Skeletal muscle cell (primary cell): ENCODE data around the gene PLCG2.

Experiments used
- DNase-seq: peaks from one replicate; pipeline ENCODE4 v3.0.0-alpha.2; 2010; ENCODE audit warnings: low read depth
- H3K4me3 ChIP-seq: 2 replicates; pipeline ENCODE4 v1.5.1; 2011; ENCODE audit warnings: low read depth, mild to moderate bottlenecking, control low read depth, low read length, moderate library complexity

Gene PLCG2

DNA sequence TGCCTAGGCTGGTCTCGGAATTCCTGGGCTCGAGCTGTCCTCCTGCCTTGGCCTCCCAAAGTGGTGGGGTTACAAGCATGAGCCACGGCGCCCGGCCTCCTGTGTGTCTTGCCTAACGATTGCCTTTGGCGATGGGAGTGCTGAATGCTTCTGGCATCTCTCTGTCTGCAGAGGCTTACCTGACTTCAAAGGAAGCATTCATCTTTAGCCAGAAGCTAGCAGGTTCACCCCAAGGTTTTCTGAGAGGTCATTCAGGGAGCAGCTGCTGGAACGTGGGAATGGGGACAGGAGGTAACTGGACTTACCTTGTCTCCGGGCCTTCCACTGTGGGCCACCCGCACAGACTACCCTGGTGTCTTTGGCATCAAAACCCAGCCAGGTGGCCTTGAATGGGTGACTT is 54.7 kb downstream of the PLCG2 start:
- DNase-seq = no peak
- H3K4me3 ChIP-seq = no peak overlapping the region

DNA sequence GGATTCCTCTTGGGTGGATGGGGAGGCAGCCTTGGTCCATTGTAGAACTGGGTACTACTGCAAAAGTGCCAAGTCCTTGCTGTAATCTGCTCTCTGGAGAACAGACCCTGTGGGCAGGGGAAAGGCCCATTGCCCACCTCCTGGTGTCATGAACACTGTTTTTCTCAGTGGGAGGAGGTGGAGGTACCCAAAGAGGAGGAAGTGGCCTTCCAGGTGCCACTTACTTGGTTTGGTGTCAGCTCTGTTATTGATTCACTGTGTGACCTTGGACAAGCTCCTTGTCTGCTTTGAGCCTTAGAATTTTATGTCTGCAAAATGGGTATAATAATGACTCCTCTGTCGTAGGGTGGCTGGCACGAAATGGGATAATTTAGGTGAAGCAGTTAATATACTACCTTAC is 55.8 kb downstream of the PLCG2 start:
- H3K4me3 ChIP-seq = no peak overlapping the region
- DNase-seq = no peak

DNA sequence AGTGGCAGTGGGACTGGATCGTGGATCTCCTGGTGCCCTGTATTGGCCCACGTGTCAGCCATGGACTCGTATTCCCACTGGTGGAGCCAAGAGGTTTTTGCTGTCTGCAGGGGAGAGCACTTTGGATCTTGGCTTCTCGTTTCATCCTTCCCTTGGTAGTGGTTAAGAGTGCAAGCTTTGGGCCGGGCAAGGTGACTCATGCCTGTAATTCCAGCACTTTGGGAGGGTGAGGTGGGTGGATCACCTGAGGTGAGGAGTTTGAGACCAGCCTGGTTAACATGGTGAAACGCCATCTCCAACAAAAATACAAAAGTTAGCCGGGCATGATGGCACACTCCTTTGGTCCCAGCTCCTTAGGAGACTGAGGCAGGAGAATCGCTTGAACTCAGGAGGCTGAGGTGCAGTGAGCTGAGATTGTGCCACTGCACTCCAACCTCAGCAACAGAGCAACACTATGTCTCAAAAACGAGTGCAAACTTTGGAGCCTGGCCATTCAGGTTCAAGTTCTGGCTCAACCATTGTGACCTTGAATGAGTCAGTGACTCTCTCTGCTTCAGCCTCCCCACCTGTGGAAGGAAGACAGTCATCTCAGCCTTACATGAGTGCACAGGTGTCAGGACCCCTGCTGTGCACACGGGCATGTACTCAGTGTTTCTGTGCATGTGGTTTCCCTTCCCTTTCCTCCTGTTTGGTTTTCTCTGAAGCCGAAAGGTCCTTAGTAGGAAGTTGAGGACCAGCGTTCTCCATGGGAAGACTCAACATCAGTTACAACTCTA is 57.4 kb downstream of the PLCG2 start:
- no peak overlapping the region for H3K4me3 ChIP-seq
- DNase-seq = no peak

DNA sequence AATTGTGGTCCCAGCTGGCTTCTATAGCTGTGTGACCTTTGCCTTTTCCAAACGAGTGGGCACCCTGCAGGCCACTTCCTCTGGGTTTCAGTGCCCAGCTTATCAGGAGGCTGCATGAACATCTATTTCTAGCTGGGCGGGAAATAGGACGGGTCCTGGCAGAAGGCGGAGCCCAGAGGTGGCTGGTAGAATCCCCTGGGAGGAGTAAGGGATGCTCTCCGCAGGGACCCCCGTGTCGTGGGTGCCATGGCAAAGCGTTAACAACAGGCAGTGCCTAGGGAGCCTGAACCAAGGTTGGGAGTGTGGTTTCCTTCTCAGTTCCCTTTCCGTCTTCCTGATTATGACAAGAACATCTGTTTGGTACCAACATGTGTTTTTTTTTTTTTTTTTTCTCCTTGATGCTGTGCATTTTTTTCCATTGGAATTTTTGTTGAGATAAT is 58.2 kb downstream of the PLCG2 start:
- H3K4me3 ChIP-seq = no peak overlapping the region
- DNase-seq = no peak

DNA sequence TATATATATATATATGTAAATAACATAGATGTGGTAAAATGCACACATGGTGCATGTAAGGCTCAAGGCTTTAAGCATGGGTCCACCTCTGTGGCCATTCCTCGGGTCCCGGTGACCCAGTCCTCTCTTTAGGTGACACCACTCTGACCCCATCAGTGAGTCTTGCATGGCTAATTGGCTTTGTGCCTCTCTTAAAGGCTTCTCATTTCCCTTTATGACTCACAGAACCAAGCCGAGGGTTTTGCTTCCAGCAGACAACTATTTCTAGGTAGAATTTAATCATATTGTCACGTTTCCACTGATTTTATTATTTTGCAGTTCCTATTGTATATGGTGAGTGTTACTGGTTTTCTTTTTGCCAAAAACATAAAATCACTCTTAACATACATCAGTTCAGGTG is 59.7 kb downstream of the PLCG2 start:
- no peak for DNase-seq

DNA sequence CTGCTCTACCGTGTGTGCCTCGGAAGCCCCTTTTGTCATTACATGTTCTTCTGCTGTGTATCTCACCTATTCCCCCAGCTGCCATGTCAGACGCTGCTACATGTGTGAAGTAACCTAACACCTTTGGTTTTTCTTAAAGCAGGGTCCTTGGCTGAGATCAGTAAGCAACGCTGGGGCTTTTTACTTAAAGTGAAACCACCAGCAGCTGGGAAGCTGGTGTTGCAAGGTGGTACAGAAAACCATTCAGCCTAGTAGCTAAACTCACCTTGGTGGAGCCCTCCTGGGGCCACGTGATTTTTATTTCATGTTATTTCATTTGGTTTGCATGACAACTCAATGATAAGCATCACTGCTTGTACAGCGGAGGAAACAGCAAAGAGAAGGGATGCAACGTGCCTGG is 62.6 kb downstream of the PLCG2 start:
- no peak for DNase-seq
- no peak overlapping the region for H3K4me3 ChIP-seq

More for the DNA sequence above, 59.7 kb downstream of the PLCG2 start:
- no peak overlapping the region for H3K4me3 ChIP-seq

DNA sequence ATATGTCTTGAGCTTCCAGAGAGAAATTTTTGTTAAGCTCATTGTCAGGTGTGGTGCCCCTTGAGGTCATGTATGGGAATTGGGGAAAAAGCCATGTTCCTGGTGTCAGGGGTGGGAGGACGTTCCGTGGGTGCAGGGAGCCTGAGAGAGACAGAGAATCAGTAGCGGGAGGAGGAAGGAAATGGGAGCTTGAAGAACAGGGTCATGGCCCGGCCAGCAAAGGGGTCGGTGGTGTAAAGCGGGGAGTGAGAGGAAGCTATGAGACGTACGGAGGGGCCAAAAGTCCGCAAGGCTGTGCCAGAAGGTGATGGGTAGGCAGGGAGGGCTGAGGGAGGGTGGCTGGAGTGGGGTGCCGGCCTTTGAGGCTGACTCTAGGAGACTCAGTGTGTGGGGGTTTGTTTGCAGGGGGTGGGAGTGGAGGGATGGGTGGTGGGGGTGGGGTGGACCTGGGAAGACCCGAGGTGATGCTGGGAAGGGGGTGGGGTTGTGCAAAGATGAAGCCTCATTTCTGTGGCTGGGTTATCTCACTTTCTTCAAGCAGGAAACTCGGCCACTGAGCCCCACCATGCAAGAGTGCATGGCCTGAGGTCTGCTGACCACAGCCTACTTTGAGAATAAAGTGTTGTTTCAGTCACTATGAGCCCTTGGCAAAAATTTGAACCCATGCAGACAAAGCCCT is 63.6 kb downstream of the PLCG2 start:
- no peak for DNase-seq
- no peak overlapping the region for H3K4me3 ChIP-seq

DNA sequence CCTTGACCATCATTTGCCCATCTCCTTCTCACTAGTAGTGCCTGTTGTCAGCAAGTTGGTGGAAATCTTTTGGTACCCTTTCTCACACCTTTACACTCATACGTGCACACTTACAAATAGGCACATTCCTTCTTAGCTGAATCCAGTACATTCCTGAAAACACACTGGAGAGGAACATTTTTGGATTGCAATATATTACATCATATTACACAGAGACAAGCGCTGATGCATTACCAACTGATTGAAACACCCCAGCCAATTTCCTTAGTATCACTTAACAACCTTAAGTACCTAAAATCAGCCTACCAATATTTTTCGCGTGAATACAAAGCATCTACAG is 64.1 kb downstream of the PLCG2 start:
- H3K4me3 ChIP-seq = no peak overlapping the region
- no peak for DNase-seq

DNA sequence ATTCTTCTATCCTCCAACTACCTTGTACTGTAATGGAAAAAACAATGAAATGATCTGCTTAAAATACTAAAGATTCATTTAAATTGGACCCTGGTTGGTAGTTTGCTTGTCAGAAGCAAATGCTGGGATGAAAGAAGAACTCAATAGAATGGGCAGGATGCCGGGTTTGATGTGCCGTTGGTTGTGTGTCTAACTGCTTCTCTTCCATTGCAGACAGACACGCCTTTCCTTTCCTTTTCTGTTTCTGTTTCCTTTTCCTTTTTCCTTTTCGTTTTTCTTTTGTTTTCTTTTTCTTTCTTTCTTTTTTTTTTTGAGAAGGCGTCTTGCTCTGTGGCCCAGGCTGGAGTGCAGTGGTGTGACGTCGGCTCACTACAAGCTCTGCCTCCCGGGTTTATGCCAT is 64.6 kb downstream of the PLCG2 start:
- H3K4me3 ChIP-seq = no peak overlapping the region
- no peak for DNase-seq

DNA sequence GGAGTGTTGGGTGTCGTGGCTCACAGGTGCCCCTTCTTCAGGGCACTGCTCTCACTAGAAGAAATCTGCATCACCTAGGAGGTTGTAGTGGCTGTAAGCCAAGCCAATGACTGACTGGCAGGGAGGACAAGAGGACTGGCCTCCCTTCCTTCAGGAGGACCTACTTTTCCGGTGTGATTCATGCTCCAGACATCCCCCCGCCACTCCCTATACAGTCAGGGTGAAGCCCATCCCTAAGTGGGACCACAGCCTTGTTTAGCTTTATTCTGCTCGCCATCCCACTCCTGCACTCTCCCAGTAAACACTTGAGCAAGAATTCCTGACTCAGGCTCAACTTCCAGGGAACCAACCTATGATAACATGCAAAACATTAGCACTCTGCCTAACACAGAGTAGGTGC is 67.0 kb downstream of the PLCG2 start:
- H3K4me3 ChIP-seq = no peak overlapping the region
- no peak for DNase-seq

DNA sequence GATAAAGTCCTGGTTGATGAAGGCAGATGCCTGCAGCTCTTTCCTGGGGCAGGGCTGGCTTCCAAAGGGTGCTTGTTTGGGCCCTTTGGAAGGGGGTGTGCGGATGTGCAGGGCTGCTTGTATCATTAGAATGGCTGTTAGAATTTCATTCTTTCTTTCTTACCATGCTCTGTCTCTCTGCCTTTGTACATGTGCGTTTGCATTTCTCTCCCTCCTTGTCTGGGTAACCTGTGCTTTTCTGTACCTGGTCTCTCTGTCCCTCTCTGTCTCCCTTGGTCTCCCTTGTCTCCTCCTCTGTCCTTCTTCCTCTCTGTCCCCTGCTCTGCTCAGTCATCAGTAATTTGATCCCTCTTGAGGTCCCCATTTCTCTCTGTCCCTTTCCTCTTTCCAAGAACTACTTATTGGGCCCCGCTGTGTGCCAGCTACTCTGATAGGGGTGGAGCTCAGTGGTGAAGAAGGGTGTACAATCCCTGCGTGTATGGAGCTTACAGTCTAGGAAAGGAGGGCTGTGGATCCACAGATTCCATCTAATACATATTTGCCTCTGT is 69.3 kb downstream of the PLCG2 start:
- H3K4me3 ChIP-seq = no peak overlapping the region
- DNase-seq = no peak

DNA sequence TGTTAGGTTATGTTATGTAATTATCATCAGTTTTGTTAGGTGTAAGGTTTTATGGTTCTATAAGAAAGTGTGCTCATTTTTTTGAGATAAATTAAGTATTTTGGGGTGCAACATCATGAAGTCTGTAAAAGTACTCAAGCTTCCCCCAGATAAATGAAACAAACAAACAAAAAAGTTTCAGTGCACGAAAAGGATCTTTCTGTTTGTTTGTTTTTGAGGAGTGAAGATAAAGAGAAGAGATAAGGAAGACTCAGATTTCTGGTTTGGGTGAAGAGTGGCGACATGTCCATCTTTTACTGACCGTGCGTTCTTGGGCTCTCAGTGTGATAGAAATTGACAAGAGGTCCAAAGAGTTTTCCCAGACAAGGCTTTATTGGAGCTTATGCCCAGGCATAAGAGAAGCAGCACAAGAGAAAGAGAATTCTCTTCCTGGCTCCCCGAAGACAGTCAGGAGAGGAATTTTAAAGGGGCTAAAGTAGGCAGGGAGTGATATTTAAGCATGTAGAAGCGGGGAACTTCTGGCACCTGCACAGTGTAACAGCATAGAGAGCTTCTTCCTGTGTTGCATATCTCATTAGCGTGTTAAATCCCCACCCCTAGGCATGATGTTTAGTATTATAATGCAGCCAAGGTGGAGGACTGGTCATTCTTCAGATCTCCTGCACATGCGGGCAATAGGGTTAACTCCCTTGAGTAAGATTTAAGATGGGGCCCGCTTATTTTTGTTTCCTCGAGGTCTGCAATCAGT is 71.3 kb downstream of the PLCG2 start:
- H3K4me3 ChIP-seq = no peak overlapping the region
- DNase-seq = no peak

DNA sequence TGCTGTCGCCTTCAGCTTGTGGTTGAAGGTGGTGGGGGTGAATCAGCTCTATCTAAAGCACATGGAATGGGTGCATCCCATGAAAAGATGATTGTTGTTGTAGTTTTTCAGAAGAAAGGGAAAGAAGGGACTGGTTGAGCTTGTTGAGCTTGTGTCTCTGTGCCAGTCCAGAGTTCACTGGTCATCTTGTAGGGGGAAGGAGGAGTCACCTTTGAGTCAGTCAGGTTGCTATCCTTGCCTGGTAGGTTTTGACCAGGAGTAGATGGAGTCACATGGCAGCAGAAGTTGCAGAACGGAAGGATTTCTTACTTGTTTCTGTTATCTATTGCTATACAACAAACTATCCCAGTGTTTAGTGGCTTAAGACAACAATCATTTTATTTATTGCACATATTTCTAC is 73.3 kb downstream of the PLCG2 start:
- no peak overlapping the region for H3K4me3 ChIP-seq
- no peak for DNase-seq

DNA sequence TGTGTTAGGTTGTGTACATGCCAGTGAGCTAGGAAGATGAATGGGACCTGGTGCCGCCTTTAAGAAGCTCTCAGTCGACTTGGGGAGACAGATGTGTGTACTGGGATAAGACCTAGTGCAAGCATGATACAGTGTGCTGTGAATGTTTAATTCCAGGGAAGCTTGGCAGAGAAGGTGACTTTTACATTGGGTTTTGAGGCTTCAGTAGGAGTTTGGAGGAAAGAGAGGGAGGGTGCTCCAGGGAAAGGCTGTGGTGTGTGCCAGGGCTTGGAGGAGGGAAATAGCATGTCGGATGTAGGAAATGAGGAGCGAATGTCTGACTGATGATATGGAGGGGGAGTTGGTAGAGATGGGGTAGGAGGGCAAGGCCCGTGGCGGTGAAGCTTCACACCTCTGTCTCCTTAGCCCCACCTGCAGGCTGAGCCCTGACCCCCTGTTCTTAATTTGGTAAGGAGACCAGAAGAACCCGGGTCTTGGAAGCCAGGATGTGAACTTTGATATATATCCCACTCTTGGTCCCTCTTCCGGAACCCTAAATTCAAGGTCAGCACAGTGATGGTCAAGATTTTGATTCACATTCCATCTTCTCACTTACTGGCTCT is 76.6 kb downstream of the PLCG2 start:
- H3K4me3 ChIP-seq = no peak overlapping the region

DNA sequence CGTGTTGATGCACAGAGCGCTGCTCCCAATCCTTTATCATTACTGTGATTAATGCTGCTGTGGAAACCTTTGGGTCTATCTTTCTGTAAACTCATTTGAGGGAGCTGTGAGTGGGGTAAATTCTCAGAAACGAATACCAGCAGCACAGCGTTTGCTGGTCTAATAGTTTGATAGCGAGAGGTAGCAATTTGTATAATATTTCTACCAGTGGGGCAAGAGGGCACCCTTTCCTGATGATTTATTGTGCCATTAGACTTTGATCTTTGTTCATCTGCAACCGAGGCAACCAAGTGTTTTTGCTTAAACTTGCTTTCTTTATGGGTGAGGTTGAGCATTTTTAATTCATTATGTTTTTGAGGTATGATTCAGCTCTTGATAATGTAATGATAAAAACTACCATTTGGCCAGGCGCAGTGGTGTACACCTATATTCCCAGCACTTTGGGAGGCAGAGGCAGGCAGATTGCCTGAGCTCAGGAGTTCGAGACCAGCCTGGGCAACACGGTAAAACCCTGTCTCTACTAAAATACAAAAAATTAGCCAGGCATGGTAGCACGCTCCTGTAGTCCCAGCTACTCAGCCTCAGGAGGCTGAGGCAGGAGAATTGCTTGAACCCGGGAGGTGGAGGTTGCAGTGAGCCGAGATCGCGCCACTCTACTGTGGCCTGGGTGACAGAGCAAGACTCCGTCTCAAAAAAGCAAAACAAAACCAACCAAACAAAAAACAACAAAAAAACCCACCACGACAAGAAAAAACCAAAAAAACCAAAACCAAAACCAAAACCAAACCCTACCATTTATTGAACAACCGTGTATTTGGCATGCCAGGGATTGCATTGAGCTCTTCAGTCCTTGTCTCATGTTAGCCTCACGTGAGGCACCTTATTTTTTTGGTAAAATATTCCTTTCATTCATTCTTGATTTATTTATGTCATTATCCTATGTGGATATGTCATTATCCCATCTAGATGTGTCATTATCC is 81.5 kb downstream of the PLCG2 start:
- H3K4me3 ChIP-seq = no peak overlapping the region
- no peak for DNase-seq

More for the DNA sequence above, 76.6 kb downstream of the PLCG2 start:
- no peak for DNase-seq

DNA sequence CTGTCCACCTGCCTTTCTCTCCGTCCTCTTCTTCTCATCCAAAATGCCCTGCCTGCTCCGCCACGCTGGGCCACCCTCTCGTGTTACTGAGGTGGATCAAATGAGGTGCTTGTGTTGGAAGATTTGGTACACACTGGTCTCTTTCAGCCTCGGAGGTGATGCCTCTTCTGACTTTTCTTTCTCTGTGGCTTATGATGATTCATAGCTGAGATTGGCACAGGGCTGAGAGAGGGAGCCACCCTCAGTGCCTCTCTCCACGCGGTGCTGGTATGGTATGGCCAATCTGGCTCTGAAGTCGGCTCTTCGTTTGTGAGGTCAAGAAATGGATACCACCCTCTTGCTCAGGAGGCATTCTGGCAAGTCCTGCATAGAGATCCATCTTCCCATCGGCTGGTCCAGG is 82.4 kb downstream of the PLCG2 start:
- DNase-seq = no peak
- no peak overlapping the region for H3K4me3 ChIP-seq

DNA sequence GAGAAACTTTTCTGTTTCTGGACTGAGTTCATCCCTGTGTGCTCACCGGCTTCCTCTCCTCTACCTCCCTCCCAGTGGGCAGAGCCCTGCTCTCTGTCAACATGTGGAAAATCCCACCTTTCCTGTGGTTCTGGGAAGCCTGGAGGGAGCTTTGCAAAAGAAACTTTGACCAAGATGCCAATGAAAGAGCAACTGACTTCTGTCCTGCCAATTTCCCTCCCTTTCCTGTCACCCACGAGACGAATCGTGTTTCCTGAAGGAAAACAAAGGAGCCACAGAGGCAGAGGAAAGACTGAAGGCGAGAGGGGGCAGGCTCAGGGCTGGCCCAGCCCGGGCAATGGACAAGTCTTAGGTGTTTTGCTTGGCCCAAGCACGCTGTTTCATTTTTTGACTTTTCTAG is 82.8 kb downstream of the PLCG2 start:
- no peak overlapping the region for H3K4me3 ChIP-seq
- no peak for DNase-seq

DNA sequence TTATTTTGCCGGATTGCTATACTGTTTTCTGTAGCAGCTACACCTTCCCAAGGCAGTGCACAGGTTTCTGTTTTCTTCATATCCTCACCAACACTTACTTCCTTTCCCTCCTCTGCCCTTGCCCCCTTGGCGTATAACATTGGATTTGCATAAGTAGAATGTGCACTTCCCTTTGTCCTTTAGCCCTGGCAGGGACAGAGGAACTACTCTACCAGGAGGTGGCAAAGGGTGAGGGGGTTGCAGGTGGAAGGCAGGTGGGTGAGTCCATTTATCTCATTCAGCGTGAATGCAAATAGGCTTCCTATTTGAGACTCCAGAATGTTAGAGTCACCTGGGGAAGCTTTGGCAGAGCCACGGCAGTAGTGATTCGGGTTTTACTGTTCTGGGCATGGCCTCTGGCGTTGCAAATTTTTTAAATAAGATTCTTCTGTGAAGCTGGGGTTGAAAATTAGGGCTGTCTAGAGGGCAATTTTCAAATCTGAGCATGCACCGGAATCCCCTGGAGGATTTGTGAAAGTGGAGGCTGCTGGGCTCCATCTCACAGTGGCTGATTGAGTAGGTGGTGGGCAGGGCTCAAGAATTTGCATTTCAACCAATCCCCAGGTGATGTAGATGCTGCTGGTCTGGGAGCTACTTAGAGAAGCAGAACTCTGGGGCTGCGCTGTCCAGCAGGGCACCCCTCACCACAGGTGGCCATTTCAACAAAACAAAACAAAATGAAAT is 84.7 kb downstream of the PLCG2 start:
- no peak overlapping the region for H3K4me3 ChIP-seq
- no peak for DNase-seq
